ENCODE results near the gene RSKR. TPM values are rescaled to one million over a fixed set of nuclear protein-coding genes. Genes with fewer than 3 reads are reported as not detected.

Gene RSKR
- total and polyA plus RNA-seq, 2 donors (not counting 1 experiment from before 2014, with no cell fraction given), result 20.3 to 31.9 TPM

GRCh38 chr17:28615260-28615940, 1.4 kb upstream of the RSKR start:
- H3K4me3 ChIP-seq (ENCODE audit: control extremely low read depth in 1 of 5, extremely low read depth in 1 of 5, insufficient read depth in 1 of 5, low read depth in 2 of 5, low read length in 4 of 5), result no peak overlapping the region
- POLR2A ChIA-PET, result no interaction called here
- no peak overlapping the region for H3K4me3 Mint-ChIP-seq
- H3K36me3 ChIP-seq (replicated peaks in 1 of 2; ENCODE audit: control extremely low read depth in 1 of 2, control insufficient read depth in 1 of 2, extremely low read depth in 1 of 2, insufficient read depth in 2 of 2, low read length in 1 of 2), result peaks cover 9 to 76% of the 10 kb centered on the region in 2 experiments
- H3K4me2 ChIP-seq (replicated peaks; ENCODE audit: low read depth, low read length, poor library complexity, severe bottlenecking), result no peak overlapping the region
- CTCF ChIA-PET, result interaction anchor here (0.8 to 15.2 kb wide), 6 partner anchors 16 to 296 kb away, joined by 3 to 220 read pairs (median 3); no protein-coding TSS in a partner anchor
- H4K20me1 ChIP-seq (ENCODE audit: control insufficient read depth, insufficient read depth, low read length, poor library complexity, severe bottlenecking), result no peaks in the 10 kb centered on the region
- TF ChIP-seq CTCF (IDR thresholded peaks at IDR 0.05) (no peak), EZH2 (IDR thresholded peaks at IDR 0.05; ENCODE audit: borderline replicate concordance, insufficient read depth, low read depth, low read length, poor library complexity, severe bottlenecking) (no peak)
- H3K9me3 Mint-ChIP-seq (ENCODE audit: insufficient read depth), result no peaks in the 10 kb centered on the region
- WGBS (ENCODE audit: insufficient coverage), result 100% methylated on average over 2 of the region's 4 CpGs
- H3K27ac Mint-ChIP-seq, result no peak overlapping the region
- no peaks in the 10 kb centered on the region for H3K79me2 ChIP-seq (ENCODE audit: control insufficient read depth, insufficient read depth, low read length)
- no peak overlapping the region for H3K9ac ChIP-seq (ENCODE audit: low read length)
- peak overlapping the region in 1 of 2 donors; percentile 26 for H3K27ac ChIP-seq (ENCODE audit: low read length in 2 of 2)
- peaks cover 22 to 33% of the 10 kb centered on the region in 2 donors for H3K4me1 ChIP-seq (ENCODE audit: control insufficient read depth in 2 of 2, insufficient read depth in 2 of 2, low read length in 2 of 2)
- no peak overlapping the region for H2AFZ ChIP-seq (ENCODE audit: insufficient read depth, low read depth, low read length, poor library complexity, severe bottlenecking)
- H3K27me3 Mint-ChIP-seq, result no peaks in the 10 kb centered on the region
- DNase-seq, result no peak
- no peaks in the 10 kb centered on the region for H3K27me3 ChIP-seq (replicated peaks in 1 of 4; ENCODE audit: control extremely low read depth in 1 of 4, control insufficient read depth in 3 of 4, insufficient read depth in 4 of 4, low read length in 3 of 4)
- no peaks in the 10 kb centered on the region for H3K9me3 ChIP-seq (ENCODE audit: control extremely low read depth in 1 of 3, control insufficient read depth in 2 of 3, insufficient read depth in 1 of 3, low read length in 2 of 3)
- intact Hi-C loops (cut with micrococcal nuclease), result no loop called here
- ATAC-seq (ENCODE audit: low read depth), result peak; percentile 17
- peaks cover 38% of the 10 kb centered on the region for H3K4me1 Mint-ChIP-seq

Measured in B cell (primary cell).